ENCODE data around the gene SORBS1. TPM values are rescaled to one million over a fixed set of nuclear protein-coding genes. Genes with fewer than 3 reads are reported as not detected.

SORBS1 gene
- total and polyA plus RNA-seq, 2 donors (not counting 3 experiments of a cell fraction or from before 2014, with no cell fraction given) = 2.0 to 7.9 TPM

DNA sequence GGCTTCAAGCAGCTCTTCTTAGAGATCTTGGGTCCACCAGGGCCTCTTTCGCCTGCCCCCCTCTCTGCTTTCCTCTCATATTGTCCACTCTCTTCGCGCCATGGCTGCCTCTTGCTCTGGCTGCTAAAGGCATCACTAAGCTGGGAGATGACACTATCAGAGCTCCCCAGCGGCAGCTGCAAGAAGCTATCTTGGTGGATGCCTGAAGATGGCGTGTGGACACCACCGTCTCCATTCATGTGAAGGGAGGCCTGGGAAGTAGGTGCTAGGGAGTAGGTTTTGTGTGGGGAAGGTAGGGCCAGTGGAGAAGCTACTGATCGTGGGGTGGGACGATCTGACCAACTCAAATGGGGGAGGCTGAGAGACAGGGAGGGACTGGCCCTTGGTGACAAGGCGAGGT, 224.5 kb downstream of the SORBS1 start:
- ChIA-PET POLR2A (no interaction called here), CTCF (interaction anchor here (3.0 kb wide), 1 partner anchor 27 kb away, joined by 14 read pairs; no protein-coding TSS in a partner anchor)
- dilution Hi-C loops (cut with MboI; ENCODE audit: extremely low pct_ligation_motif_present, low sequenced_read_pairs) (no loop called here), intact Hi-C loops (cut with micrococcal nuclease) (no loop called here)
- Histone ChIP-seq H4K20me1 (replicated peaks; ENCODE audit: control insufficient read depth, extremely low read depth, insufficient read depth, low read length) (no peaks in the 10 kb centered on the region), H3K4me1 (ENCODE audit: control insufficient read depth, extremely low read depth, insufficient read depth, low read length) (peaks cover 24% of the 10 kb centered on the region), H3K4me2 (ENCODE audit: insufficient read depth, low read length) (no peak overlapping the region), H3K9ac (replicated peaks; ENCODE audit: extremely low read depth, insufficient read depth, low read length) (no peak overlapping the region), H3K9me1 (replicated peaks; ENCODE audit: control insufficient read depth, extremely low read depth, insufficient read depth, low read length) (no peaks in the 10 kb centered on the region), H3K79me2 (ENCODE audit: control insufficient read depth, insufficient read depth, low read length) (no peaks in the 10 kb centered on the region), H3K4me3 (replicated peaks in 1 of 3; ENCODE audit: insufficient read depth in 1 of 3, low read depth in 1 of 3, low read length in 3 of 3) (no peak overlapping the region), H2AFZ (ENCODE audit: low read depth, low read length) (no peak overlapping the region), H3K36me3 (ENCODE audit: control insufficient read depth in 2 of 2, extremely low read depth in 1 of 2, insufficient read depth in 2 of 2, low read length in 2 of 2) (no peaks in the 10 kb centered on the region), H3K27ac (ENCODE audit: insufficient read depth, low read depth, low read length) (no peak overlapping the region), H3K9me3 (replicated peaks; ENCODE audit: control insufficient read depth, insufficient read depth, low read length) (no peaks in the 10 kb centered on the region), H3K27me3 (ENCODE audit: control insufficient read depth in 2 of 2, insufficient read depth in 2 of 2, low read length in 2 of 2) (no peaks in the 10 kb centered on the region)
- no peak for TF ChIP-seq JUN (IDR thresholded peaks at IDR 0.05; ENCODE audit: borderline replicate concordance, insufficient read depth, insufficient read length, low read depth)
- BruUV-seq (replicated peaks) = no TSS peak
- FAIRE-seq (no peak), DNase-seq (ENCODE audit: low read depth, low spot score) (no peak)

DNA sequence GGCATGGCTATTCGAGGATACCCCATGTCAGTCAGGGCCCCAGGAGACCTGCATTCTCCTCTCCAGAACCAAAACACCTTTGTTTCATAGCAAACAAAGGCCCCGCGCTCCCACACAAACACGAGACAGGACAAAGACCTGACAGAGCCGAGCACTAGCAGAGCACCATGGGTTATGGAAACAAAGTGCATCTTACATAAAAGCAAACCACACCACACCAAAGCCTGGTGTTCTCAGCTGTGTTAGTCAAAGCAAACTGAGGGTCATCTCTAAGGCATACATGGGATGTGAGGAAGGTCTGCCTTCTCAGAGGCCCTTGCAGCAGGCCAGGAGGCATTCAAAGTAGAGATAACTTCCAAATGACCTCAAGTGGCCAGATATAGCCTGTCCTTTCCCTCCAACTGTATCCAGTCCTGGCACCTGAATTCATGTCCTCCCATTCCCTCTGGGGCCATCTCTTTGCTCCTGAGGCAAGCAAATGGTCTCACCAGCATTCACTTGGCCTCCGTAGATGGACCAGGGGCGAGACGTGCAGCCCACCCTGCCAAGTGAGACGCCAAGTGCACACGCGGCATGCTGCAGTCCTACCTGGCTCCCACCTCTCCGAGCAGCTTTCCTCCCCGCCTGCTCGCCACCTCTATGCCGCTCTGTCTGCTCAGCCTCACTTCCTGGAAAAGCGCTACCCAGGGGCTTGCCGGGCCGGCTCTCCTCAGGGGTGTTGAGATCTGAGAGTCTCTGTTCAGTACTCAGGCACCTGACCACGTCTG, 225.1 kb downstream of the SORBS1 start:
- no peaks in the 10 kb centered on the region for H3K9me3 ChIP-seq (replicated peaks; ENCODE audit: control insufficient read depth, insufficient read depth, low read length)
- no peak overlapping the region for H3K9ac ChIP-seq (replicated peaks; ENCODE audit: extremely low read depth, insufficient read depth, low read length)
- H3K79me2 ChIP-seq (ENCODE audit: control insufficient read depth, insufficient read depth, low read length) = no peaks in the 10 kb centered on the region
- dilution Hi-C loops (cut with MboI; ENCODE audit: extremely low pct_ligation_motif_present, low sequenced_read_pairs) (no loop called here), intact Hi-C loops (cut with micrococcal nuclease) (no loop called here)
- peaks cover 24% of the 10 kb centered on the region for H3K4me1 ChIP-seq (ENCODE audit: control insufficient read depth, extremely low read depth, insufficient read depth, low read length)
- no peaks in the 10 kb centered on the region for H4K20me1 ChIP-seq (replicated peaks; ENCODE audit: control insufficient read depth, extremely low read depth, insufficient read depth, low read length)
- no TSS peak for BruUV-seq (replicated peaks)
- FAIRE-seq = no peak
- TF ChIP-seq POLR2A (IDR thresholded peaks at IDR 0.05; ENCODE audit: low read depth, low read length) (no peak), GATA2 (IDR thresholded peaks at IDR 0.05; ENCODE audit: insufficient read depth, insufficient read length, low read depth, low read length) (no peak), FOS (IDR thresholded peaks at IDR 0.05; ENCODE audit: borderline replicate concordance, insufficient read depth, low read length) (no peak), MAX (IDR thresholded peaks at IDR 0.05; ENCODE audit: insufficient read depth, insufficient read length) (no peak), MYC (IDR thresholded peaks at IDR 0.05; ENCODE audit: low read depth, low read length) (no peak)
- ChIA-PET CTCF (interaction anchor here (3.0 kb wide), 1 partner anchor 27 kb away, joined by 14 read pairs; no protein-coding TSS in a partner anchor), POLR2A (no interaction called here)
- H2AFZ ChIP-seq (ENCODE audit: low read depth, low read length) = no peak overlapping the region
- DNase-seq (ENCODE audit: low read depth, low spot score) = no peak
- no peak overlapping the region for H3K27ac ChIP-seq (ENCODE audit: insufficient read depth, low read depth, low read length)
- H3K9me1 ChIP-seq (replicated peaks; ENCODE audit: control insufficient read depth, extremely low read depth, insufficient read depth, low read length) = no peaks in the 10 kb centered on the region
- H3K4me2 ChIP-seq (ENCODE audit: insufficient read depth, low read length) = no peak overlapping the region
- H3K36me3 ChIP-seq (ENCODE audit: control insufficient read depth in 2 of 2, extremely low read depth in 1 of 2, insufficient read depth in 2 of 2, low read length in 2 of 2) = no peaks in the 10 kb centered on the region
- H3K4me3 ChIP-seq (replicated peaks in 1 of 3; ENCODE audit: insufficient read depth in 1 of 3, low read depth in 1 of 3, low read length in 3 of 3) = no peak overlapping the region
- H3K27me3 ChIP-seq (ENCODE audit: control insufficient read depth in 2 of 2, insufficient read depth in 2 of 2, low read length in 2 of 2) = no peaks in the 10 kb centered on the region

All from endothelial cell of umbilical vein (primary cell).